Measurements from ENCODE around the gene PGGHG. TPM values are rescaled to one million over a fixed set of nuclear protein-coding genes. Genes with fewer than 3 reads are reported as not detected.

The PGGHG gene
- total RNA-seq = 10 to 100 TPM in 3 of 4 donors, 1 to 10 TPM in 1; 3.8 to 26.9 (median 12.5) TPM

DNA sequence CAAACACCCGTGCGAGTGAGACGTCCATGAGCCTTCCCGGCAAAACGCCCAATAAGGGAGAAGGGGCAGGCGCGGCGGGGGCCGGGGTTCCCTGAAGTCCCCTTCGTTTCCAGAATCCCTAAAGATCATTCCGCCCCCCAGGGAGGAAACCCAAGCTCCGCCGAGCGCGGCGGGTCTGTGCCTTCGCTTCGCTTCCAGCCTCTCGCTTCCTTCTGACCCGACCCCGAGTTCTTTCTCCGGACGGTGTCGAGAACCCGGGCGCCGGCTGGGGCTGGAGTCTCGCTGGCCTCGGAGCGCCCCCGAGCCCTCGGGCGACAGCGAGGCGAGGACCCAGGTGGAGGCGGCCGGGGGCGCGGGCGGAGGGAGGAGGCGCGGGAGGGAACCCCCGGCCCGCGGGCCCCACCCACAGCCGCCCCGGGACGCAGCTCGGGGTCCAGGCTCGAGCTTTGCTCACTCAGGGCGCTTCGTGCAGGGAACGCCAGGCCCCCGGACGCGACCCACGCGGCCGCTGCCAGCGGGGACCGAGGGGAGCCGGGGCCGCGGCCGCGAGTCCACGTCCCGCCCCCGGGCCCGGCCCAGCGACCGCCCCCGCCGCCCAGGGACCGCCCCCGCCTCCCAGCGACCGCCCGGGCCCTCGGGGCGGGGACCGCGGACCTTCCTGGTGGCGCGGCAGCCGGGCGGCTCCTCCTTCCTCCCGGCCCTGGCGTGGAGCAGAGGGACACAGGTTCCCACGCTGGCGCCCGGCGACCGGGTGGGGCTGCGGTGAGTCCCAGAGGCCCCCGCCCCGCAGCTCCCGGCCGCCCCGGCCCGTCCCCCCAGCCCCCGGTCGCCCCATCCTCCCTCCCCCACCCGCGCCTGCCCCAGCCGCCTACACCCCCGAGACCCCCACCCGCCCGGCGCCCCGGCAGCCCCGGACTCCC lies at the start of gene PGGHG:
PGGHG (plus strand) TSS at position 649 of the 920 bp plus-strand sequence. CDS start 691 bp downstream, outside the sequence.
- TF ChIP-seq CTCF (IDR thresholded peaks at IDR 0.05; ENCODE audit: low read depth) = no peak

DNA sequence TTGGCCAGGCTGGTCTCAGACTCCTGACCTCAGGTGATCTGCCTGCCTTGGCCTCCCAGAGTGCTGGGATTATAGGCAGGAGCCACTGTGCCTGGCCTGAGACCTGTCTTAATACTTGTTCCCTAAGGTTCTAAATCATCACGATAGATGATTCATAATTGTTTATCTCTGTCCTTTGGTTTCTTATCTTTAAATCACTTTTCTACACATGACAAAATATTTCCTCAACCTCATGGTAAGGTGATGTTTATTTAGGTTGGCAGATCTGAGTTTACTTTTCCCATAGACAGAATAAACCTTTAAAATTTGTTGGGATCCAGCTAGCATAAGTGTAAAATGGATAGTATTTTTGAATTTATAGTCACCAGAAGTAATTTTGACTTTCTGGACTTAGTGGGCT lies 48.6 kb upstream of the PGGHG start:
- no peak for TF ChIP-seq CTCF (IDR thresholded peaks at IDR 0.05; ENCODE audit: low read depth)

DNA sequence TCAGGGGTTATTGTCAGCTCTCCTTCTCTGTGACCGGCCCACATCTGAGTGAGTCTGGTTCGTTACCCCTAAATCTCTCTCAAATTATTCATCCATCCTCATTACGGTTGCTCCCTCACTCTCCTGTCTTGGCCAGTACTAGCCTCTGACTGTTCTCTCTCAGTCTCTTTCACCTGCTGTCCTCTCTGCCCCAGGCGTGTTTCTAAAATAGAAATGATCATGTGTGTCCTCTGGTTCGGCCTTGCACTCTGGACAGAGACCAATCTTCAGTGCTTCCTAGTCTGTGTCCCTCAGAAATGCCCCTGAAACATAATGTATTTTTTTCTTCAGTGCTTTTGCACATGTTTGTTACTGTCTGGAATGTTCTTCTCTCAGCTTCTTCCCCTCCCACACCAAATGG lies 47.3 kb upstream of the PGGHG start:
- TF ChIP-seq CTCF (IDR thresholded peaks at IDR 0.05; ENCODE audit: low read depth) = no peak

GRCh38 chr11:244376-244775 lies 44.5 kb upstream of the PGGHG start:
- TF ChIP-seq CTCF (IDR thresholded peaks at IDR 0.05; ENCODE audit: low read depth) = no peak

DNA sequence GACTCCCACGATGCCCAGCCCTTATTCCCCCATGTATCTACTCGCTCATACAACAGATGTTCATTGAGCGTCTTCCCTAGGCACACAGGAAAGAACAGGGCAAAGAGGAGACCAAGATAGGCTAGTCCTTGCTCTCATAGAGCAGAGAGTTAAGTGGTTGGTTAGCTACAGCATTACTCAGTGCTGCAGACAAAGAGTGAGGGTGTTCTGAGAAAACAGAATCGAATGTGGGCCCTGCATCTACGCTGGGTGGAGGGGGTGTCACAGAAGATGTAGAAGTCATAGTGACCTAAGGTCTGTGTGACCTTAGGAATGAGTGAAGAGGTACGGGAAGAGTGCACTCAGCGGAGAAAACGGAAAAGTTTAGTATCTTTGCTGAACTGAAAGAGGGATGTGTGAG lies 39.9 kb upstream of the PGGHG start:
- no peak for TF ChIP-seq CTCF (IDR thresholded peaks at IDR 0.05; ENCODE audit: low read depth)

- no peak for TF ChIP-seq CTCF (IDR thresholded peaks at IDR 0.05; ENCODE audit: low read depth)
Observed at GRCh38 chr11:250274-250673, 38.7 kb upstream of the PGGHG start.

DNA sequence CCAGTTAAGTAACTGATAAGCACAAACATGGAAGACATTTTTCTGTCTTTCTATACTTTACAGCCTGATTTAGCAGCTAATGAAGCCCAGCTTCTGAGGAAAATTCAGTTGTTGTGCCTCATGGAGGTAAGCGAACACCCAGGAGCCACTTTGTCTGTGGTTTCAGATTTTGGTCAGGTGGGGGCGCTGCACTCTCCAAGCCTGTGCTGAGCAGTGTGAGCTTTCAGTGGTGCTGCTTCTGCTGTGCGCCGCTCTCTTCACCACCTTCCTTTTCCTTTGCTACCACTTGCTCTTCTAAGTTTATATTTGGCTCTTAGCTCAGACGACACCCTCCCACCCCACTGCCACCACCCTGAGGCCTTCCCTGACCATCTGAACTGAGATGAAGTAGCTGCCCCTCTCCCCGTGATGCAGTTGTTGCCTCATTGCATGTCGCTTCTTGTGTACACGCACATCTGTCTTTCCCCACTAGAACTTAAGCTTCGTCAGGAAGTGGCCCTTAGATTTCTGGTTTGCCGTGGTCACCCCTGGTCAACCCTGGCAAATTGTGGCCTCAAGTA lies 38.1 kb upstream of the PGGHG start:
- no peak for TF ChIP-seq CTCF (IDR thresholded peaks at IDR 0.05; ENCODE audit: low read depth)
